Hematopoietic multipotent progenitor cell (in vitro differentiated cells): ENCODE measurements around the gene NEDD9. TPM values are rescaled to one million over a fixed set of nuclear protein-coding genes. Genes with fewer than 3 reads are reported as not detected.

ENCODE experiments used
- DNase-seq, 3 donors: peaks; one replicate each; pipeline ENCODE4 v3.0.0-alpha.2; 2011 to 2015; ENCODE audit warnings: low read depth in 2 of 3, low spot score in 2 of 3
- total RNA-seq: library from RNA; depleted of rRNA; stranded (reverse); fragments of >200 nt; gene quantifications from one replicate; pipeline ENCODE4 v1.2.3, GENCODE V29; 2012

NEDD9 gene, protein sequence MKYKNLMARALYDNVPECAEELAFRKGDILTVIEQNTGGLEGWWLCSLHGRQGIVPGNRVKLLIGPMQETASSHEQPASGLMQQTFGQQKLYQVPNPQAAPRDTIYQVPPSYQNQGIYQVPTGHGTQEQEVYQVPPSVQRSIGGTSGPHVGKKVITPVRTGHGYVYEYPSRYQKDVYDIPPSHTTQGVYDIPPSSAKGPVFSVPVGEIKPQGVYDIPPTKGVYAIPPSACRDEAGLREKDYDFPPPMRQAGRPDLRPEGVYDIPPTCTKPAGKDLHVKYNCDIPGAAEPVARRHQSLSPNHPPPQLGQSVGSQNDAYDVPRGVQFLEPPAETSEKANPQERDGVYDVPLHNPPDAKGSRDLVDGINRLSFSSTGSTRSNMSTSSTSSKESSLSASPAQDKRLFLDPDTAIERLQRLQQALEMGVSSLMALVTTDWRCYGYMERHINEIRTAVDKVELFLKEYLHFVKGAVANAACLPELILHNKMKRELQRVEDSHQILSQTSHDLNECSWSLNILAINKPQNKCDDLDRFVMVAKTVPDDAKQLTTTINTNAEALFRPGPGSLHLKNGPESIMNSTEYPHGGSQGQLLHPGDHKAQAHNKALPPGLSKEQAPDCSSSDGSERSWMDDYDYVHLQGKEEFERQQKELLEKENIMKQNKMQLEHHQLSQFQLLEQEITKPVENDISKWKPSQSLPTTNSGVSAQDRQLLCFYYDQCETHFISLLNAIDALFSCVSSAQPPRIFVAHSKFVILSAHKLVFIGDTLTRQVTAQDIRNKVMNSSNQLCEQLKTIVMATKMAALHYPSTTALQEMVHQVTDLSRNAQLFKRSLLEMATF
- 4.6 TPM for total RNA-seq

DNA sequence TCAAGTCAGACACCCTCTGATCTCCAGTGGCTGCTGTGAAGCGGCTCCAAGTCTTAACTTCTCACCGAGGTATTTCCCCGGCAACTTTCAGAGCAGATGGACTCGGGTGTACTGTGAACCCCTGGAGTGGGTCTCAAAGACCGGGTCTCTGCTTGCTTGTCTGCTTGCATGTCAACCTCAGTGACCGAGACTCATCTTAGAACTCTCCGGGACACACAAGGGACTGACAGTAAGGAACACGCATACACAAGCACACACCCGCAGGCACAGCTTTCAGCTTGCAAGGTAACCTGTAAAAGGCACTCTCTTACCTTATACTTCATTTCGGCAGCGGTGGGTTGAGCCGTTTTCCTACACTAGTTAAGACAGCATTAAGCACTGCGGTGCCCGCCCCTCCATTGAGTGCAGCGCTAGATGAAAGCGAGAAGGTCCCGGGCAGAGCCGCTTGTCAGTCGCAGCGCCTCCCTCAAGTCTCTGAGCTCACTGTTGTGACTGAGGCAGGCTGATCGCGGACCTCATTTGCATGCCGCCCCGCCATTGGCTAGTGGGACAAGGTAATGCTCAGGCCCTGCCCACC lies at the start of gene NEDD9:
Gene NEDD9, minus strand, starts transcription at position 476 of the 577 bp plus-strand sequence. Its CDS starts 153 bp downstream, at position 323.
- peak; percentile 76 to 97 (median 87) for DNase-seq

DNA sequence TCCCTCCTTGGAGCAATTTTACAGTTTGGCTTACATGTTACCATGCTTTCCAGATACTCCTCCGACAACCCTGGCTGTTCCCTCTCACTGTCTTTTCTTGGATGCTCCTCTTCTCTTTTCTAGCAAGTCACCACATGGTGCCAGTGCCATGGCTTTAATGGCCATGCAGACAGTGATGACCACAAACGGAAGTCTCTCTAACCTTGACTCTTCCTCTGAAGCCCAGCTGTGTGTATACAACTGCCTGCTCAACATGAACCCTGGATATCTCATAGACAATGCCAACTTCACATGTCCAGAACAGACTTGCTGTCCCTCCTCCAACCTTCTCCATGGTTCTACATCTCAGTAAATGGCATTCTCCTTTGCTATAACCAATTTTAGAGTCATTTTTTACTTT lies 49.8 kb upstream of the NEDD9 start:
- DNase-seq = no peak

- DNase-seq = no peak
Measured at GRCh38 chr6:11280394-11280793, 47.9 kb upstream of the NEDD9 start.

GRCh38 chr6:11279284-11279689 lies 46.8 kb upstream of the NEDD9 start:
- DNase-seq = no peak

- DNase-seq = no peak
Measured at GRCh38 chr6:11278207-11278559, 45.7 kb upstream of the NEDD9 start.

- DNase-seq = no peak
Measured at GRCh38 chr6:11277275-11278206, 45.1 kb upstream of the NEDD9 start.

DNA sequence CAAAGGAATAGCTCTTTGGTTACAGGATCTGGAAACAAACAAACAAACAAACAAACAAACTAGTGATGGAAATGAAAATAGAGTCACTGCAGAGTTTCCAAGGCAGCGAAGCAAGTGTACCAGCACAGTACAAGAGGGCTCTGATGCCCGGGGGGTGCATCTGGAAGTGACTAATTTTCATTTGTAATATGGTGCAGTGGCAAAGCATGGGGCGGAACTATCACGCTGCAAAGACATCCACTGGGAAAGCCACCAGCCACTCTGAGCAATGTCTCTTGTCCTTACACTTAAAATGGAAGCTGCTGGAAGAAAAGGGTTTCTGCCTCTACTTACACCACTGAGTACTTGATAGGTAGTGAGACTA lies 44.4 kb upstream of the NEDD9 start:
- no peak for DNase-seq

DNA sequence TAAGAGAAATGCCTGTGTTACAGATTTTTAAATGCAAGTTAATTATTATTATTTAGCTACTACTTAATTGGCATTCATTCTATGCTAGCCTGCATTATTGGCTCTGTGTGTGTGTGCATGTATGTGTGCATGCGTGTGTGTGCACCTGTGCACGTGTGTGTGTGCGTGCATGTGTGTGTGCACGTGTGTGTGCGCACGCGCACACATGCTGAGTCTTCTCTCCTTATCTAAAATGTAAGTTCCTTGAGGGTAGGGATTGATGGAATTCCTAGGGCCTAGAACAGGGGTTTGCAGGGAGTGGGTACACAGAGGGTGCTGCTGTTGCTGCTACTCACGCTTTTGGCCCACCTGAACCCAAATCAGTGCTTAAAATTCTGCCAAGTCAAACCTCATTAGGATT lies 43.8 kb upstream of the NEDD9 start:
- DNase-seq = no peak

DNA sequence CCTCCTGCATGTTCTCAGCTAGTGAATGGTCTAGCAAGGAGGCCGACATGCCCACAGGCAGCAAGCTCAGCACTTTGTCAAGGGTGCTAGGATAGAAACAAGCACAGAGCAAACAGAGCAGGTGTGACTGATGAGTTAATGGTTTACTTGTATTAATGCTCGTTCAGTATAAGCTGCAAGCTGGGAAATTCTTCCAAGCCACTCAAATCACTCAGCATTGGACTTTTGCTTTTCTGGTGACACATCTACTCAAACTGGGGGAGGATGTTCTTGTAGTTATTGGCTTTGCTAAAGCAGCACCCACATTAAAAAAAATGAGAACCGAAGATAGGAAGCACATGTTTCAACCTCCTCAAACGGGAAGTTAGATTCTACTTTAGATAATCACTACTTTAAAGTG lies 43.1 kb upstream of the NEDD9 start:
- DNase-seq = peak in 2 of 3 donors; percentile 9 to 44

DNA sequence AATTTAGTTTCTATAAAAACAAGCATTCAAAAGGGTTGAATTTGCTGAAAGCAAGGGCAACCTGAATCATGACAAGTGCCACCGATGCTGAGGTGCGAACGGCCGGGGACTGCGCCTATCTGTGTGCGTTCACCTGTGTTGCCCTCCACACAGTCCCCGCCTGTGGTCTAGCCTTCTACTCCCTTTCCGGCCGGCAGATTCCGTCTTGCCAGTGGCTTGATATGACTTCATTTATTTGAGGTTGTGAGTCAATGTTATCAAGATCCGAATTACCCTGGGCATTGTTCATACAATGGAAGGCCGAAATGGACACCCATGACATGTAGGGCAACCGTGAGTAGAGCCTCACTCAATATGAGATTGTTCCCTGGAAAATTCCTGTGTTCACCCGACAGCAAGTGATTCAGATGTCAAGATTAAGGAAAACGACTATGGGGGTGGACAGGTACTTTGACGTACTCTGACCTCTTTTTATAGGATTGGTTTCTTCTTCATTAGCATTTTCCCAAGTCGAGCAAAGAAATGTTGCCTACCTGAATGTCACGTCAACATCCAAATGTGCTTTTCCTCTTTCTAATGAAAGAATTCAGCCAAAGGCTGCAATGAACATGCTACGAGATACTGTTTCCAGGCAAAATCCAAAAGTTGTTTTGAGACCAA lies 41.1 kb upstream of the NEDD9 start:
- DNase-seq = no peak

- DNase-seq = no peak
Measured at GRCh38 chr6:11272491-11273192, 40.2 kb upstream of the NEDD9 start.

- DNase-seq = no peak
Measured at GRCh38 chr6:11271228-11272020, 39.0 kb upstream of the NEDD9 start.

- DNase-seq = no peak
Measured at GRCh38 chr6:11270030-11271027, 37.9 kb upstream of the NEDD9 start.

- no peak for DNase-seq
Measured at GRCh38 chr6:11268978-11269377, 36.5 kb upstream of the NEDD9 start.

DNA sequence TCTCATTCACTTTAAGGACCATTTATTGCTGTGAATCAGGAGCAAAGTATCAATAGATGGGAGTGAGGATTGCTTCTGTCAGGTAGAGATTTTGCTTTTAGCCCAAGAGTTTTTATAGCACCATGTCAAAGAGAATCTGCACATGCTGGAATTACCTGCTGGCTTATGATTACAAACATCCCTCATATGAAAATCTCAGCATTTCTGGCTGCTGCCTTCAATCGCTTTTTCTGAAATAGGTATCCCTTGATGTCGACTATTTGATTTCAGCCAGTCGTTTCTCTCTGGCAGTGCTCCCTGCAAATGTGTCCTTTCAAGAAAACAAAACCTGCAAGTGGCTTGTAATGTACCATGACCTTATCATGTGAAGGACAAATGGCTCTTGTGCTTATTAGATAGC lies 34.5 kb upstream of the NEDD9 start:
- DNase-seq = no peak

GRCh38 chr6:11265932-11266331 lies 33.5 kb upstream of the NEDD9 start:
- no peak for DNase-seq

DNA sequence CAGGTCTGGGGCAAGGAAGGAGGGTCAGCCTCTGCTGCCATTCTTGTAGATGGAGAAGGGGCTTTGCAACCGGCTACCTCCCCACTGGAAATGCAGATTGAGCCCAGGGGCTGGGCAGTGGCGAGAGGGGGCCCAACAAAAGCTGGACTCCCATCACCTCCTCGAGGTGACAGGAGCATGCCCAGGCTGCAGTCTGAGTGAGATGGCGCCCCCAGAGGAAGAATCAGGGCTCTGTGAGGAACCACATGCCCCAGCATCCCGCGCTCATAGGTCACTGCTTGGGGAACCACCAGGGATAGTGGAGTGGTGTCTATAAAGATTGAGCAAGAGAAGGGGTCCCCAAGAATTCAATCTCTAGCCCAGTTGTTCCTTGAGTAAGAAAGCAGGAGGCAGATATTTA lies 31.6 kb upstream of the NEDD9 start:
- no peak for DNase-seq
